GM20431 (cell line): ENCODE results near the gene SLC22A5.
"Not testable (repeated sequence)": the region's sequence is repeated elsewhere in the genome, so short reads cannot be mapped to it uniquely, and the experiment has no call there.

Source experiments
- in situ Hi-C: fragments of 300-500 bp; cut with MseI, MboI; formaldehyde crosslinking; loops from one replicate; pipeline ENCODE4 v1.15.0; 2020; ENCODE audit warnings: low sequenced_read_pairs; ENCODE audit not compliant: unreplicated experiment

Gene SLC22A5

DNA sequence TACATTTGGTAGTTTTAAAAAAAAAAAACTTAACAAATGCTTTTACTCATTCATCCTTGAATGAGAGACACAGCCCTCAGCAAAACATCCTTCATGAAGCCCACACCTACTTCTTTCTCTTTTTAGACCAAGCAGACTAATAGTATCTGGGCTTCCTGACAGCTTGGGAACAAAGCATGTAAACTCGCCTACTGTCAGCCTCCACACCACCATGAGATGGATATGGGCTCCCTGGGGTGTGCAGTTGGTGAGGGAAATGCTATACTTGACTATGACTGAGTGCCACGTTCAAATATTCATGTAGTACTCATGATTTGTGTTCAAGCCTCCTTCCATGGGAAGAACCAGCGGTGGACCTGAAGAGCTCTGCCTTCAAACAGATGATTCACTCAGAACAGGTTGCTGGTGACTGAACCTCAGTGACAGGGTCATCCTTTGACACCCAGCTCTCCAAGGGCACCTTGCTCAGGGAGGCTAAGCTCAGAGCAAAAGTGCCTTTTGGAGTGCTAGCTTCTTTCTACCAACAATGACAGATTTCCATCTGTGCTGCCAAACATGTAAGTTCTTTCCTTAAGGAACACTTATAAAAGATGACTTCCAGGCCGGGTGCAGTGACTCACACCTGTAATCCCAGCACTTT is 36.8 kb downstream of the SLC22A5 start:
- in situ Hi-C loops: no loop called here

DNA sequence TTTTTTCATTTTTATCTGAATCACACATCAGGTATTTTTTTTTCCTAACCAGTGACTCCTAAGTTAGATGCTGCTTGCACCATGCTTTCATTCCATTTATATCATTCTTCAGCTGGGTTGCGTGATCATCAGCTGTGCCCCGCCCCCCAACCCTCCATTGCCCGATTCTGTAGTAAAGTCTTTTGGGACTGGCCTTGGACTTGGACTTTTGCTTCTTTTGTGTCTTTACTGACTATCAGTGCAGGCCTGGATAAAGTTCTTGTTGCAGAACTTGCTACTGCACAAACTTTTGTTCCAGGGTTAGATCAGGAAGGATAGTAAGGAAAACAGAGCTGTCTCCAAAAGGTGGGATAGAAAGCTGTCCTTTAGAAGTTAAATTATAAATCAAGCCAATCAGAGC is 38.5 kb downstream of the SLC22A5 start:
- in situ Hi-C loops: no loop called here

DNA sequence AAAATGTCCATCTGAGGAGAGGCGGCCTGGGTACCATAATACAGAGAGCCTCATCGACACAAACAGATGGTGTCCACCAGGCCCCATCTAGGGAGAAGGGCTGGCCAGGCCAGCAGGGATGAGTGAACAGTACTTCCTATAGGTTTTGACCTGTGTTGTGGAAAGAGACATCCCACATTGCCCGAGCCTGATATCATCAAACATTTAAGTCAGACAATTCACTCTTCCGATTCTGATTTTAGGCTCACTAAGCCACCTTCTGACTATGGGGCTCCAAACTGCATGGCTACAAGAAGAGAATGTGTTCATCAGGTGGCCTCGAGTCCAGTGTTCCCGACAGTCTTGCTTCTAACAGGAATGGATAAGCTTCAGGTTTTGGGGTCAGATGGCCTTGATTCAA is 38.9 kb downstream of the SLC22A5 start:
- in situ Hi-C loops: no loop called here

DNA sequence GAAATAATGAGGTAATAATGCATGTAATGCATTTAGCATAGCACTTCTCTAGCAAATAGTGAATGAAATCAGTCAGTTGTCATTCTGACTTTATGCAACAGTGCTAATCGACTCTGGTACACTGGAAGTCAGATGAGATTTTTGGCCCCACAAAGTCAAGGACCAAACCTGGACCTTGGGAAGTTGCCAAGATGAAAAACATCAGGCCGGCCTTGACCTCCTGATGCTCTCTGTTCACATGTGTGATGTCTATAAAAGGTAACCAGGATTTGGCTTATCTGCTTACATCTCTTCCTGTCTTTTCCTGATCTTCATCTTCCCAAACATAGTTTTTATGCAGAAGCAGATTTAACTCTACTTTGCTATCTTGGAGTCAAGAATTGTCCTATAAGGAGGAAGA is 39.5 kb downstream of the SLC22A5 start:
- in situ Hi-C loops: no loop called here

DNA sequence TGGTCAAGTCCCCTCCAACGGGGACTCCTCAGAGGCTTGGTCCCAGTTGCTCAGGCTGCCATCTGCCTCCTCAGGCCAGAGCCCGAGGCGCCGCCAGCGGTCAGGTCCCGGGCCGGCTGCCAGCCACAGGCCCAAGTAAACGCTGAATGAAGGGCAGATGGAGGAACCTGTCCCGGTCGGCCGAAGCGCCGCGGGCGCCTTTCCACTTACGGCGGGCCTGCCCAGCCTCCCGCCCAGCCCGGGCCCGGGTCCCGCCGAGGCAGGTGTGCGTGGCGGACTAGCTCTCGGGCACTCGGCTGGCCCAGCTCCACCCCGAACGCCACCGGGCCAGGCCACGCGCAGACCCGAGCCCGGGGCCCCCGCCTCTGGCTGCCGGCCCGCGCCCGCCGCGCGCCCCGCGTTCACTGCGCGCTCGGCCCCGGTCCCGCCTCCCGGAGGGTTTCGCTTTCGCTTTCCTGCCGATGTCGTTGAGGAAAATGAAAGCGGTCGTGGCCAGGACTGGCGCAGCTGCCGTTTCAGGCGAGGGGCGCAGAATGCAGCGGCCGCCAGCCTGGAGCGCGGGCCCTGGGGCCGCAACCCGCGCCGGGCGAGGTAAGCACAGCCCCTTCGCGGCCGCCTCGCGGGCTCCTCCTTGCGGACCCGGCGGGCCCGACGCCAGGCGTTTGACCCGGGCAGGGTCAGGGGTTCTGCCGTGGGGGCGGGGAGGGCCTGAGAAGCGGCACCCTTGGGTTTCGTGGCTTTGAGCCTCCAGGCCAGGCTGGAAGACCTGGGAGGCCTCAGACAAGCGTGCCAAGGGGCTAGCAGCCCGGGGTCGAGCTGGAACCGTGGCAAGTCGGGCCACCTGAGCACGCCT is 41.2 kb downstream of the SLC22A5 start:
- in situ Hi-C loops: no loop called here

DNA sequence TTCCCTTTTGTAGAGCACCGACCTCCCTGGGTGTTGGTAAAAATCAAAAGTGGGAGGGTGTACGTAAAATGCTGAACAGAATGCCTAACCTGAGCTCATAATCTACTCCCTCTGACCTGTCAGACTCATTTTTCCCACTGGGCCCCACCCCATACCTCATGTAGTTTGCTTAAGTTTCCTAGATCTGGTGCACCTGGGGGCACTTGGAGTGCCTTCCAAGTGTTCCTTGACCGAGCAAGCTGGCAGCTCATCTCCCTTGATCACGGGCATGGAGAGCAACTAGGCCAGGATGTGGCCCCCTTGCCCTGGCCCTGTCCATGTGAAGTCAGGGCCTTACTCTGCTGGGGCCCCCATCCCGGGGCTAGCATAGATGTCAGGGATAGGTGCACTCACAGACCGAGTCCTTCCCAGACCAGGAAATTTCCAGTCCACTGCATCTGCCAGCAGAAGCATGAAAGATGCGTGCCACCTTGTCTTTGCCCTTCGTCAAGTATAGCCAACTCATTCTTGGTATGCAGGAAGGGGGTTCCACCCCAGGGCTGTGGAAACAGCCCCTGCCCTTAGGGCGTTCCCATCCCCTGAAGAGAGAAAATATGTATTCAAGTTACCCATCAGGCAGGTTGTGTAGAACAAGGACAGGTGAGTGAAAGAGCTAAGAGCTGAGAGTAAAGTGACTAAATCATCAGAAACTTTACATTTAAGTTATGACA is 41.9 kb downstream of the SLC22A5 start:
- in situ Hi-C loops: no loop called here

DNA sequence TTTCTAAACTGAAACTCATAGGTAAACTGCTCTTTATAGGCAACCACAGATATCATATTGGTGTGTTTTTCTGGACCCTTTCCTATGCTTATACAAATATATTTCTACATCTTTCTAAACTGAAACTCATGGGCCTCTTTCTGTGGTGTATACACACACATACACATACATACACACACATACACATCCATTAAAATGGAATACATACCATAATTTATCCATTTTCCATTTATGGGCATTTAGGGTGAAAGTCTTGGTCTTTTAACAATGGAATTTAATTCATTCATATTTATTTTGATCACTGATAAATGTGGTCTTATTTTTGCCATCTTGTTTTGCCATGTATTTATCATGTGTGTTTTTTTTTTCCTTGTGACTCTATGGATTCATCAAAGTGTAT is 44.1 kb downstream of the SLC22A5 start:
- in situ Hi-C loops: no loop called here

DNA sequence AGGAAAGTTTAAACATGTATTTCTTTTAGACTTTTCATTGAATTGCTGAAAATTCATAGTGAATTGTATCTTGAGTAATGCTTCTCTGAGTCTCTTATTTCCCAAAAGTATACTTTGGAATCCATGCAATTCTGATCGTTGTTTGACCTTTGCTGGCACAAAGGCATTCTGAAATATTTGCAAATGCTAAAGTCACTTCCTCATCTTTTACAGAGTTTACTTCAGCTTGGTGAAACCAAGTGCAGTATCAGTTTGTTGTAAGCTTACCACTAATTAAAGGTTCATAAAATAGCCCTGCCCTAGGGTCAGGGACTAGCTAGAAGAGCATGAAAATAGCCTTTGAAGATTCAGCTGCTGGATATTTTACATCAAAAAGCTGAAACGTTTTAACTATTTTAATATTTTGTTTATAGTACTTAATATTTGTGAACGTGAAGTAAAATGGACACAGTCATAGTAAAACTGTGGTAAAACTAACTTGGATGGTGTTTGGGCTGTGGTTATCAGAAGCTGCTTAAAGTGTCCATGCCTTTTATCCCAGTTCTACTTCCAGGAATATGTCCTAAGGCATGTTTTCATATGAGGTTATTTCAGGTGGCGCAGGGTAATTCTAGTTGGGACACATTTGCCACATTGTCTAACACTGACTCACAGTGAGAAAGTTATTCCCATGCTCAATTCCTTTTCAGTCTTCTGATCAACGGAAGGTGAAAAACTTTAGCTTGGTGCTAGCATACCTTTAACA is 45.3 kb downstream of the SLC22A5 start:
- in situ Hi-C loops: no loop called here

DNA sequence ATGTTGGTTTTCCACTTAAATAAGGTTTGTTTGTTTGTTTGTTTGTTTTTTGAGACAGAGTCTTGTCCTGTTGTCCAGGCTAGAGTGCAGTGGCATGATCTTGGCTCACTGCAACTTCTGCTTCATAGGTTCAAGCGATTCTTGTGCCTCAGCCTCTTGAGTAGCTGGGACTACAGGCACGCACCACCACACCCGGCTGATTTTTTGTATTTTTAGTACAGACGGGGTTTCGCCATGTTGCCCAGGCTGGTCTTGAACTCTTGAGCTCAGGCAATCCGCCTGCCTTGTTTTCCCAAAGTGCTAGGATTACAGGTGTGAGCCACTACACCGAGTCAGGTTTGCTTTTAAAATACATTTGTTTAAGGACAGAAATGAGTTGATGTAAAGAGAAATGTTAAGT is 46.0 kb downstream of the SLC22A5 start:
- in situ Hi-C loops: not testable (repeated sequence)

DNA sequence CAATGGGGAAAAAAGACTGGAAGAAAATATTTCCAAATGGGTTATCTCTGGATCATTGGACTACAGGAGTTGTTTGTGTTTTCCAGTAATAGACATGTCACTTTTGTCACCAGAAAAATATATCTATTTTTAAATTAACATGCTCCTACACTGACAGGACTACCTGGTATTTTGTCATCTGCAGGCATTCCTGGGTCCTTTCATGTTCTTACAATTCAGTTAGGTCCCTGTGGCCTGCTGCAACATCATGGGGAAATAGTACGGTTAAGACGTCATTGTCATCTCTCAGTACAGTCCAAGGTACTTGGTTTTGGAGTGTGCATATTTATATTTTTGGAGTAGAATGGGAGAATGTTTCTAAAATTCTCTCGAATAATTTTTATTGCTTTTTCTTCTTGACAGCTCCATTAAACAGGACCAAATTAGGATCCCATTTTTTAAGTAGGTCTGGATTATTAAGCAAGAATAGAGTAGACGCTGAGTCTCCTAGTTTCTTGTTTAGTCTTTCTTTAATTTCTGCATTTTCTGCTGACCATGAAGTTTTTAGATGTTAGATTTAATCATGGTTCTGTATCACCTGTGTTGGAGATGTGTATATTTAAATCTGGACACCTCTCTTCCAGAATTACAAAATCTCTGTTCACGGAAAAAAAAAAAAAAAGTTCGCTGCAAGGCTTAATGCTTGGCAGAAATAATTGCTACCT is 46.9 kb downstream of the SLC22A5 start:
- in situ Hi-C loops: no loop called here

DNA sequence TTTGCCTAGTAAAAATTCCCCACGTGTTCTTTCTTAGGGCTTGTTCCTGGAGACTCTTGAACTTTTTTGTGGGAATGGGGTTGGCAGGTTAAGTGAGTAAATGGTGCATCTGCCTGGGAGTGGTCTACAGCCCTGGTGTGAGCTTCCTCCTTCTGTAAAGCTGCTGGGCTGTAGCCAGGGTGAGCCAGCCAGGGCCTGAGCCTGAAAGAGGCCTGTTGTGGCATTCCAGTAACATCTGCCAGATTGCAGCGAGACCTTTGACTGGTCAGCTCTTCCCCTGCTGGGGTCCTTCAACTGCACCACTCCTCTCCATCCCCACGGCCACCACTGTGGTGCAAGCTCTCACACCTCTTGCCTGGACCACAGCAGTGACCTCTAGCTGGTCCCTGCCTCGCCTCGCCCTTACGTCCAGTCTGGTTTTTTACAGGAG is 47.5 kb downstream of the SLC22A5 start:
- in situ Hi-C loops: no loop called here

DNA sequence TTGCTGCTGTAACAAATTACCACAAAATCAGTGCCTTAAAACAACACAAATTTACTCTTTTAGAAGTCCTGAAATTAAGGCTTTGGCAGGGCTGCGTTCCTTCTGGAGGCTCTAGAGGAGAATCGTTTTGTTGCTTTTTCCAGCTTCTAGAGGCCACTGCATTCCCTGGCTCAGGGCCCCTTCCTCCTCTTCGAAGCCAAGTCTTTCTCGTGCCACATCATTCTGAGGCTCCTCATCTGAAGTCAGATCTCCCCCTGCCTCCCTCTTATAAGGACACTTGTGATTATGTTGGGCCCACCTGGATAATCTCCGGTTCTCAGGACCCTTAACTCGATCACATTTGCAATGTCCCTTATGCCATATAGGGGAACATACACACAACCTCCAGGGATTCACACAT is 48.0 kb downstream of the SLC22A5 start:
- in situ Hi-C loops: no loop called here

DNA sequence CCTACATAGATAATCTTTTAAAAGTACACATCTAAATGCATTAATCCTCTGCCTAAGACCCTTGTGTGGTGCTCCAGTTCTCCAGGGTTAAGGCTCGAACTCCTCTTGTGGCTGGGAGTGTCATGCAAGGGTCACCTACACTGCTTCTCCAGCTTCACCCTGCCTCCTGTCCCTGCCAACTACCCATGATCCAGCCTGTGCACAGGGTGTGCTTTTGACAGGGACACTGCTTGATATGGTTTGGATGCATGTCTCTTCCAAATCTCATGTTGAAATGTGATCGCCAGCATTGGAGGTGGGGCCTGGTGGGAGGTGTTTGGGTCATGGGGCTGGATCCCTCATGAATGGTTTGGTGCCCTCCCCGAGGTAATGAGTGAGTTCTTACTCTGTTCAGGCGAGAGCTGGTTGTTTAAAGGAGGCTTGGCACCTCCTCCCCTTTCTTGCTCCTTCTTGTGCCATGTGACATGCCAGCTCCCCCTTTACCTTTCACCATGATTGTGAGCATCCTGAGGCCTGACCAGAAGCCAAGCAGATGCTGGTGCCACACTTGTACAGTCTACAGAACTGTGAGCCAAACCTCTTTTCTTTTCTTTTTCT is 48.5 kb downstream of the SLC22A5 start:
- in situ Hi-C loops: no loop called here

DNA sequence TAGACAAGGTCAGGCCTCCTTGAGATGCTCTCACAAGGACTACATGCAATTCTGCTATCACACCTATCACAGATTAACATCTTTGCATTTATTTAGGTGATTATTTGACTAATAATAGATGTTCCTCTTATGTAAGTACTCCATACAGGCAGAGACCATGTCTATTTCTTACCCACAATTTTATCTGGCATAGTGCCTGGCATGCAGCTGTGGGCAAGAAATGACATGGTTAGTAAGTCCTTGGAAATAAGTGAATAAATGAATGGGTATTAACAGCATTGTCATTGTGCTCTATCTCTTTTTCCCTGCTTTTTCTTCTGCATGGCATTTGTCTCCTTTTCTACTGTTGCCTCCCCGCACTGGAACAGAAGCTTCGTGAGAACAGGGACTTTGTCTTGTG is 49.4 kb downstream of the SLC22A5 start:
- in situ Hi-C loops: no loop called here

DNA sequence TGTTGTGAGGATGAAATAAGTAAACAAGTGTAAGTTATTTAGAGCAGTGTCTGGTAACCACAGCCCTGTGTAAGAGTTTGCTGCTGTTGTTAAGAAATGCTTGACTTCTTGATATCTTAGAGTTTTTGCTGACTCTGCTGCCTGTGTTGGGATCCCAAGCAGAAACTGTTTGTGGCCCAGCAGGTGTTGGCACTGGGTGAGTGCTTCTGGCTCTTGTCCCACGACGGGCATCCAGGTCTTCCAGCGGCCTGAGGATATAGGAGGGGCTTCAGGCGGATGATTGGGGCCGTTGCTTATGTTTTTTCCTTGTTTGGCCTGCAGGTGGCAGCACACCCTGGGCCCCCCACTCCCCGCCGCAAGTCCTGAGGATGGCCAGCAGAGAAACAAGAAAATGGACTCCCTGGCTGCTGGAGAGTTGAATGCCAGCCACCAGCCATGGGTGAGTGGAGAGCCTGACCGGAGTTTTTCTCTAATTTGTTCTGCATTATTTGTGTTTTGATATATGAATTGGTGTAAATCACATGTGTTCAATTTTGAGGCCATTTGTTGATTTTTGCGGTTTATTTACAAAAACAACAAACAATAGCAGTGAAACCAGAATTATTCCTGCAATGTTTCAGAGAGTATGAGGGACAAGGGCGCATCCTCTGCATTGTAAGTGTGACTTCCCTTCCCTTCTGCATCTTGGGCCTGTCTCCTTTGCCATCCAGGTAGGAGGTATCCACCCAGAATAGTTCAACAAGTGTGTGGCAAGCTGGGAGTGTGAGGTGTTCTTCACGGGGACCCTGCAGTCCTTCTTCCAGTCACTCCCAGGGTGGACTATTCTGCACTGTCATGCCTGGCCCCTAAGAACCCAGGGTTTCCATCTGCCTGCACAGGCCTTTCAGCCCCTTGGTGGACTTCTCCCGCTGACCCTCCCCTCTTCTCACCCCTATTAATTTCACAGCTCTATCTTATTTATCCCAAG is 50.3 kb downstream of the SLC22A5 start:
- in situ Hi-C loops: no loop called here

DNA sequence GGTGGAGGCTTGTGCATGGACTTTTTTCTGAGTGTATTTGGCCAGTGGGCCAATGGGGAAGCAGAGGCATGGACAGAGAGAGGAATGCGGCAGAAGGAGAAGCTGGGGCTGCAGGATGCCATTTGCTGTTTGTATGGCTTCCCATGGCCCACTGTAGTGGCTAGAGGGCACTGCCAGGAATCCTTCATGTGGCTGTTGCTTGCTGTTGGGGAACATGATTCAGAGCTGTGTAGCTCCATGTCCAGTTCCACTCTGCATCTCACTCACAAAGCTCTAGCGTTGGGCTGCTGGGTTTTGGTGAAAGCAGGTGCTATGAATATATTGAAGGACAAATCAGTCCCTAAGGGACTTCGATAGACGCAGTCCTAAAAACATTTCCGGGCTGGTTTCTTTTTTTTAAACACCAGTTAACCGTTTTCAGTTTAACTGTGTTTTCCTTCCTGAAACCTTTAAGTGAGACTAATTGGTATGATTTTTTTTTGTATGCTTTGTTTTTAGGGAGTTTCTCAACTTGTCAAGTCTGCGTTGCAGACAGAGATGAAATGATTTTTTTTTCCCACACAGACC is 51.3 kb downstream of the SLC22A5 start:
- in situ Hi-C loops: no loop called here

DNA sequence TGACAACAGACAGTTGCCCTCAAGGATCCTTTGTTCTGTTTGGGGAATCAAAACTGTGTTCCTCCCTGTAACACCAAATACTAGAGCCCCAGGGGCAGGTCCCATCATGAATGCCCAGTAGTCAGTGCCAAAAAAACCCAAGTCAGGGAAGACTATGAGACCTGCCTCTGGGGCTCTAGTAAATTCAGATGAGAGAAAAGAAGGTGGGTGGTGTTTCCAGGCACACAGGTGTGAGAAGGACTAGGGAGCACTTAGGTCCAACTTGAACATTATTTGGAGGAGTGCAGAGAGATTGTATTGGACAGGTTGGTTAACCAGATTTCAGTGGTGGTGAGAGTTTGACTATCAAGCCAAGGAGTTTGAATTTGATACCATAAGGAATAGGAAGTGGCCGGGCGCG is 52.0 kb downstream of the SLC22A5 start:
- in situ Hi-C loops: no loop called here
